GM18951 (cell line): ENCODE results near the gene SCRN2.

Experiments
- POLR2A ChIP-seq: IDR thresholded peaks from 4 replicates; pipeline ENCODE4 v1.6.1; 2011; ENCODE audit warnings: mild to moderate bottlenecking; ENCODE audit not compliant: insufficient read length, insufficient read depth; ENCODE audit errors: extremely low read depth
- in situ Hi-C: fragments of 300-500 bp; cut with MboI; formaldehyde crosslinking; loops from one replicate; pipeline ENCODE4 v1.12.0; 2022; ENCODE audit warnings: low sequenced_read_pairs, mixed read lengths, inconsistent platforms; ENCODE audit not compliant: unreplicated experiment

The SCRN2 gene

GRCh38 chr17:47877368-47878034 lies 36.4 kb upstream of the SCRN2 start:
- TF ChIP-seq POLR2A = no peak
- in situ Hi-C loops = no loop called here

- in situ Hi-C loops = no loop called here
- no peak for TF ChIP-seq POLR2A
Measured at GRCh38 chr17:47875011-47875985, 34.2 kb upstream of the SCRN2 start.

GRCh38 chr17:47873200-47874090 lies 32.4 kb upstream of the SCRN2 start:
- TF ChIP-seq POLR2A = no peak
- in situ Hi-C loops = no loop called here

GRCh38 chr17:47872651-47873161 lies 31.6 kb upstream of the SCRN2 start:
- TF ChIP-seq POLR2A = no peak
- in situ Hi-C loops = no loop called here

GRCh38 chr17:47872019-47872650 lies 31.1 kb upstream of the SCRN2 start:
- no peak for TF ChIP-seq POLR2A
- in situ Hi-C loops = no loop called here

- no peak for TF ChIP-seq POLR2A
- in situ Hi-C loops = no loop called here
Measured at GRCh38 chr17:47871048-47871447, 30.0 kb upstream of the SCRN2 start.

- TF ChIP-seq POLR2A = no peak
- in situ Hi-C loops = no loop called here
Measured at GRCh38 chr17:47870056-47870455, 29.0 kb upstream of the SCRN2 start.

GRCh38 chr17:47869114-47869513 lies 28.0 kb upstream of the SCRN2 start:
- TF ChIP-seq POLR2A = no peak
- in situ Hi-C loops = no loop called here

GRCh38 chr17:47867813-47868533 lies 26.9 kb upstream of the SCRN2 start:
- TF ChIP-seq POLR2A = no peak
- in situ Hi-C loops = no loop called here

GRCh38 chr17:47866941-47867340 lies 25.9 kb upstream of the SCRN2 start:
- in situ Hi-C loops = no loop called here
- no peak for TF ChIP-seq POLR2A

GRCh38 chr17:47864791-47865216 lies 23.7 kb upstream of the SCRN2 start:
- in situ Hi-C loops = no loop called here

GRCh38 chr17:47862621-47863440 lies 21.8 kb upstream of the SCRN2 start:
- TF ChIP-seq POLR2A = no peak
- in situ Hi-C loops = no loop called here

More at GRCh38 chr17:47864791-47865216, 23.7 kb upstream of the SCRN2 start:
- TF ChIP-seq POLR2A = no peak
